Natural killer cell (primary cell): ENCODE results near the gene AGA. TPM values are rescaled to one million over a fixed set of nuclear protein-coding genes. Genes with fewer than 3 reads are reported as not detected.

Source experiments
- ATAC-seq, 3 donors: fragments of 150-1000 bp in 2 of 3; fragments of 200-7000 bp in 1 of 3; cut with Tn5 transposase; 1 replicate in 1 of 3; 2 replicates in 2 of 3; pipeline ENCODE4 v1.10.0; 2021; ENCODE audit warnings: mild to moderate bottlenecking in 2 of 3, moderate library complexity in 2 of 3
- DNase-seq, 2 donors: peaks; one replicate each; pipeline versions ENCODE4 v3.0.0 to v3.0.0-alpha.2; 2013 to 2021; ENCODE audit warnings: mixed read lengths in 1 of 2
- H3K27ac ChIP-seq: one replicate; pipeline ENCODE4 v1.5.1; 2013; ENCODE audit warnings: mild to moderate bottlenecking, low read length
- H3K27me3 ChIP-seq: one replicate; pipeline ENCODE4 v1.6.1; 2013; ENCODE audit warnings: low read length; ENCODE audit not compliant: control insufficient read depth, insufficient read depth
- H3K36me3 ChIP-seq: one replicate; pipeline ENCODE4 v1.6.1; 2013; ENCODE audit warnings: low read length; ENCODE audit not compliant: control insufficient read depth, insufficient read depth
- H3K4me1 ChIP-seq: one replicate; pipeline ENCODE4 v1.6.1; 2013; ENCODE audit warnings: low read length; ENCODE audit not compliant: control insufficient read depth, insufficient read depth
- H3K4me3 ChIP-seq: one replicate; pipeline ENCODE4 v1.5.1; 2013; ENCODE audit warnings: low read length
- H3K9me3 ChIP-seq: one replicate; pipeline ENCODE4 v1.6.1; 2013; ENCODE audit warnings: low read length; ENCODE audit not compliant: control insufficient read depth, insufficient read depth
- H3K27ac Mint-ChIP-seq, 2 donors: one replicate each; pipeline ENCODE4 v1.8.0; 2022; ENCODE audit warnings: mild to moderate bottlenecking in 2 of 2, mixed read lengths in 2 of 2, moderate library complexity in 1 of 2
- H3K27me3 Mint-ChIP-seq, 2 donors: one replicate each; pipeline ENCODE4 v1.8.0; 2022; ENCODE audit warnings: low read depth in 2 of 2, mixed read lengths in 2 of 2
- H3K36me3 Mint-ChIP-seq: one replicate; pipeline ENCODE4 v1.8.0; 2022; ENCODE audit warnings: mixed read lengths
- H3K4me1 Mint-ChIP-seq, 2 donors: one replicate each; pipeline ENCODE4 v1.8.0; 2022; ENCODE audit warnings: mixed read lengths in 2 of 2
- H3K4me3 Mint-ChIP-seq: one replicate; pipeline ENCODE4 v1.8.0; 2022; ENCODE audit warnings: mild to moderate bottlenecking, moderate library complexity, mixed read lengths
- H3K9me3 Mint-ChIP-seq, 2 donors: one replicate each; pipeline ENCODE4 v1.8.0; 2022; ENCODE audit warnings: mixed read lengths in 2 of 2
- WGBS: methylation state at CpG from one replicate; pipeline ENCODE4 v1.1.7; 2013; ENCODE audit warnings: missing lambda C conversion rate; ENCODE audit not compliant: insufficient coverage; 5-methylcytosine and 5-hydroxymethylcytosine counted together
- intact Hi-C: fragments of 100-400 bp; cut with micrococcal nuclease; formaldehyde crosslinking; loops from one replicate; pipeline ENCODE4 v1.14.2; 2022
- total RNA-seq, 4 donors: library from RNA; stranded (reverse); fragments of 120-200 nt in 1 of 4; gene quantifications; one replicate each; pipeline versions ENCODE4 v1.2.3 to v1.2.4, GENCODE V29; 2013 to 2022
- TF ChIP-seq, protein P1 (sequence below): fragments of 200-600 bp; IDR thresholded peaks from one replicate; pipeline ENCODE4 v1.8.0; 2022; ENCODE audit warnings: antibody characterized with exemption

Gene AGA
- total RNA-seq, 3 donors from 2014 or later (not counting 1 experiment from before 2014, with no cell fraction given): 15.7 to 16.9 (median 16.6) TPM

DNA sequence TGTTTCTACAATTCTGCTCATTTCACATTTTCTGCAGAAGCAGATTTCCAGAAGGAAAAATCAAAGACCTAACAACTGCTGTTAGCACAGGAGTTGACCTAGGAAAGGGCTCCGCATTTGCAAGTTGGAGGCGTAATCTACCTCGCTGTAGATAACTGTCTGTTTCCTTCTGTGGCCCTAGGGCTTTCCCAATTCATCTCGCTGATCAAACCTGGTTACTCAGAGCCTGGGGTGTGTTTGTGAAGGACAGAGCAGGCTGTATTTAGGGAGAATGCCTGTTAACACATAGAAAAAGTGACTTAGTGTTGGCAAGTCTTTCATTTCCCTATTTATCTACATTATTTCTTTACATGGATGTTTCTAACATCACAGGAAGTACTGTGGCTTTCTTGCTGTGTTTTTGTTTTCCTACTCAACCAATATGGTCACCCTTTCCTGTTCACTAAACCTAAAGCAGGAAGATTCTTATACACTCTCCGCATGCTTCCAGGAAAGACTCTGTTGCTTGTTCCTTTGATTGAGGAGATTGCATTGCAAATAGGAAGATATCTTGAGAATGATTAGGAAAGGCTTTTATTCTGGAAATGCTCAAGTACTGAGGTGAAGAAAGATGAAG, 40.5 kb downstream of the AGA start:
- H3K4me1 ChIP-seq: peaks cover 29% of the 10 kb centered on the region
- Mint-ChIP-seq H3K4me1 (peaks cover 30 to 49% of the 10 kb centered on the region in 2 donors), H3K36me3 (no peaks in the 10 kb centered on the region), H3K4me3 (peak overlapping the region; percentile 72), H3K27me3 (no peaks in the 10 kb centered on the region), H3K9me3 (no peaks in the 10 kb centered on the region), H3K27ac (peak overlapping the region; percentile 67 to 87)
- no peak overlapping the region for H3K4me3 ChIP-seq
- H3K9me3 ChIP-seq: no peaks in the 10 kb centered on the region
- H3K27ac ChIP-seq: peak overlapping the region; percentile 35
- TF ChIP-seq, protein P1, sequence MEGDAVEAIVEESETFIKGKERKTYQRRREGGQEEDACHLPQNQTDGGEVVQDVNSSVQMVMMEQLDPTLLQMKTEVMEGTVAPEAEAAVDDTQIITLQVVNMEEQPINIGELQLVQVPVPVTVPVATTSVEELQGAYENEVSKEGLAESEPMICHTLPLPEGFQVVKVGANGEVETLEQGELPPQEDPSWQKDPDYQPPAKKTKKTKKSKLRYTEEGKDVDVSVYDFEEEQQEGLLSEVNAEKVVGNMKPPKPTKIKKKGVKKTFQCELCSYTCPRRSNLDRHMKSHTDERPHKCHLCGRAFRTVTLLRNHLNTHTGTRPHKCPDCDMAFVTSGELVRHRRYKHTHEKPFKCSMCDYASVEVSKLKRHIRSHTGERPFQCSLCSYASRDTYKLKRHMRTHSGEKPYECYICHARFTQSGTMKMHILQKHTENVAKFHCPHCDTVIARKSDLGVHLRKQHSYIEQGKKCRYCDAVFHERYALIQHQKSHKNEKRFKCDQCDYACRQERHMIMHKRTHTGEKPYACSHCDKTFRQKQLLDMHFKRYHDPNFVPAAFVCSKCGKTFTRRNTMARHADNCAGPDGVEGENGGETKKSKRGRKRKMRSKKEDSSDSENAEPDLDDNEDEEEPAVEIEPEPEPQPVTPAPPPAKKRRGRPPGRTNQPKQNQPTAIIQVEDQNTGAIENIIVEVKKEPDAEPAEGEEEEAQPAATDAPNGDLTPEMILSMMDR: no peak
- DNase-seq (peak in 1 of 2 donors; percentile 28), ATAC-seq (peak; percentile 48 to 72 (median 63))
- H3K36me3 ChIP-seq: no peaks in the 10 kb centered on the region
- 46% methylated on average over 4 of the region's 5 CpGs for WGBS
- no peaks in the 10 kb centered on the region for H3K27me3 ChIP-seq
- intact Hi-C loops: loop anchor here (5.0 kb wide), 1 partner anchor 41 kb away; the partner anchor contains the start of gene AGA

DNA sequence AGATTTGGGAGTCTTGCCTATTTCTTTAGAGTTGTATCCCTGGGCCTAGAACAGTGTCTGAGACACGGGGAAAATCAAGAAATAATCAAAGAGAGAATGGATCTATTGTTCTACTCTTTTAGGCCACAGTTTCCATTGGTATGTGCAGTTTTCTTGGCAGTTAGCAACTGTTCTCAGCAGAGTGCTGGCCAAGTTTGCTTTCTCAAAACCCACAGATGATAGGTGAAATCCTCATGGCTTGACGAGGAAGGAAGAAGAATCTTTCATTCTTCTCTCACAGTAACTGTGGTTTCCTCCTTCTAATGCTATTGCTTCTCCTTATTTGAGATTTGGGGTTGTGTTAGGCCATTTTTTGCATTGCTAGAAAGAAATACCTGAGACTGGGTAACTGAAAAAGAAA, 42.2 kb downstream of the AGA start:
- no peaks in the 10 kb centered on the region for H3K36me3 ChIP-seq
- TF ChIP-seq, protein P1: no peak
- Mint-ChIP-seq H3K4me1 (peaks cover 30 to 49% of the 10 kb centered on the region in 2 donors), H3K9me3 (no peaks in the 10 kb centered on the region), H3K27ac (peak overlapping the region; percentile 79 to 87), H3K36me3 (no peaks in the 10 kb centered on the region), H3K4me3 (peak overlapping the region; percentile 62), H3K27me3 (no peaks in the 10 kb centered on the region)
- intact Hi-C loops: loop anchor here (5.0 kb wide), 1 partner anchor 42 kb away; the partner anchor contains the start of gene AGA
- H3K4me1 ChIP-seq: peaks cover 29% of the 10 kb centered on the region
- no peaks in the 10 kb centered on the region for H3K9me3 ChIP-seq
- 33% methylated on average over 1 of the region's 2 CpGs for WGBS
- H3K27ac ChIP-seq: peak overlapping the region; percentile 40
- H3K27me3 ChIP-seq: no peaks in the 10 kb centered on the region
- DNase-seq (peak in 1 of 2 donors; percentile 9), ATAC-seq (no peak)
- H3K4me3 ChIP-seq: no peak overlapping the region

DNA sequence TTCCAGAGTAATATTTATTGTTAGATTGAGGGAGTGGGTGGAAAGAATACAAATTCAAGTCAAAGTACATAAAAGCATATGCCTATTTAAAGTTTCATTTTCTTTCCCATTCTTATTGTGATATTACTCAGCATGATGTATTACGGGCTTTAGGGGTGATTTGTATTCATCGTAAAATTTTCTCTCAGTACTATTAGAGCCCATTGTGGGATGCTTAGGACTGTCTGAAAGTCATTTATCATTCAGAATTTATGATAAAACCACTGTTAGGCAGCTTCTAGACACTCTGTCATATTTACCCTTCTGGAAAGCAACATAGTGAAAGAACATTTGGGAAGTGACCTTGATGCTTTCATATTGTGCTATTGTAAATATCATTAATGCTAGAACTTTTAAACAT, 45.9 kb downstream of the AGA start:
- Mint-ChIP-seq H3K4me1 (peaks cover 26 to 40% of the 10 kb centered on the region in 2 donors), H3K4me3 (no peak overlapping the region), H3K36me3 (no peaks in the 10 kb centered on the region), H3K27me3 (no peaks in the 10 kb centered on the region), H3K9me3 (no peaks in the 10 kb centered on the region), H3K27ac (no peak overlapping the region)
- no peak overlapping the region for H3K27ac ChIP-seq
- peaks cover 23% of the 10 kb centered on the region for H3K4me1 ChIP-seq
- intact Hi-C loops: no loop called here
- WGBS: no CpG with 5 or more reads among the region's 2 CpGs
- H3K27me3 ChIP-seq: no peaks in the 10 kb centered on the region
- H3K36me3 ChIP-seq: no peaks in the 10 kb centered on the region
- TF ChIP-seq, protein P1: no peak
- DNase-seq: no peak
- ATAC-seq: no peak
- no peak overlapping the region for H3K4me3 ChIP-seq
- H3K9me3 ChIP-seq: no peaks in the 10 kb centered on the region
